Measurements from ENCODE around the gene C16orf86. TPM values are rescaled to one million over a fixed set of nuclear protein-coding genes. Genes with fewer than 3 reads are reported as not detected.

Gene C16orf86
- total RNA-seq, 2 donors from 2014 or later: 1.1 to 1.4 TPM

DNA sequence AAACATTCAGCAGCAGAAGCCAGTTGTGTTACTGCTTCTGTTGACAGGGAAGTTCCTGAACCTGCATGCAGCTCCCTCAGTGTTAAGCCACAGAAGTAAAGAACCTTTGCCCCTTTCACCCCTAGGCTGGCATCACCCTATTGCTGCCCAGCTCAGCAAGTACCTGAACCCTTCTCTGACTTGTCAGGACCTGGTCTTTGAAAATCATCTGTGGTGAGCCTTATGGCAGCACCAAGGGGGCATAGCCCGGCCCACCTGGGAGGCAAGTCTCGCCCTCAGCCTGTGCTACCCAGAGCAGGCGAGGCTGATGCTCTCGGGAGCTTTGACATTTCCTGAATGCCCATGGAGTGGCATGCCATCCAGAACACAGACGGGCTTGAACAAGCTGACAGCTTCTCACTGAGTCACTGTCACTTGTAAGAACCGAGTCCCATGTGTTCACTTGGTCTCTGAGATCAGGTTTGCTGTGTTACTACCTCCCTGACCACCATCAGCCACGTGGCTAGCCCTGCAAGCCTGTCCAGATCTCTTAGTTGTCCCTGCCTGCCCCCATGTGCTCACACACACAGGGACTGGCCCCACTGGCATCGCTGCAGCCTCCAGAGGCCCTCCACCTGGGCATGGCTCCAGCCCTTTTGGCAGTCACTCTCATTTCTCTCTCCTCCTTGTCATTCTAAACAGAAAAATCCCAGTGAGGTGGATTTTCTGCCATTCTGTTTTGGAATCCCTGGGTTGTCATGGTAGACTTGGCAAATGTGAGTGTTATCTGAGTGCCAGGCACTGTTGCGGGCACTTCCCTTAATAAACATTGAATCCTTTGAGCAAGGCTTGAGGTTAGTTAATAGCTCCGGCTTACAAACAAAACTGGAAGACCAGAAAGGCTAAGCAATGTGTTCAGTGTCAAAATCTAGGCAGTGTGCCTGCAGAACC is 24.6 kb upstream of the C16orf86 start:
- H3K4me3 ChIP-seq: no peak overlapping the region
- DNase-seq: no peak
- no peaks in the 10 kb centered on the region for H3K4me1 ChIP-seq
- no peaks in the 10 kb centered on the region for H3K36me3 ChIP-seq
- no peak overlapping the region for H3K9ac ChIP-seq (ENCODE audit: low read depth in 2 of 2, low read length in 2 of 2)
- peaks cover 14% of the 10 kb centered on the region for H3K27me3 ChIP-seq
- TF ChIP-seq, protein P1, sequence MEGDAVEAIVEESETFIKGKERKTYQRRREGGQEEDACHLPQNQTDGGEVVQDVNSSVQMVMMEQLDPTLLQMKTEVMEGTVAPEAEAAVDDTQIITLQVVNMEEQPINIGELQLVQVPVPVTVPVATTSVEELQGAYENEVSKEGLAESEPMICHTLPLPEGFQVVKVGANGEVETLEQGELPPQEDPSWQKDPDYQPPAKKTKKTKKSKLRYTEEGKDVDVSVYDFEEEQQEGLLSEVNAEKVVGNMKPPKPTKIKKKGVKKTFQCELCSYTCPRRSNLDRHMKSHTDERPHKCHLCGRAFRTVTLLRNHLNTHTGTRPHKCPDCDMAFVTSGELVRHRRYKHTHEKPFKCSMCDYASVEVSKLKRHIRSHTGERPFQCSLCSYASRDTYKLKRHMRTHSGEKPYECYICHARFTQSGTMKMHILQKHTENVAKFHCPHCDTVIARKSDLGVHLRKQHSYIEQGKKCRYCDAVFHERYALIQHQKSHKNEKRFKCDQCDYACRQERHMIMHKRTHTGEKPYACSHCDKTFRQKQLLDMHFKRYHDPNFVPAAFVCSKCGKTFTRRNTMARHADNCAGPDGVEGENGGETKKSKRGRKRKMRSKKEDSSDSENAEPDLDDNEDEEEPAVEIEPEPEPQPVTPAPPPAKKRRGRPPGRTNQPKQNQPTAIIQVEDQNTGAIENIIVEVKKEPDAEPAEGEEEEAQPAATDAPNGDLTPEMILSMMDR (IDR thresholded peaks at IDR 0.05): no peak
- H3K9me3 ChIP-seq: no peaks in the 10 kb centered on the region
- intact Hi-C loops (cut with DNase I): no loop called here
- no peak overlapping the region for H3K27ac ChIP-seq

DNA sequence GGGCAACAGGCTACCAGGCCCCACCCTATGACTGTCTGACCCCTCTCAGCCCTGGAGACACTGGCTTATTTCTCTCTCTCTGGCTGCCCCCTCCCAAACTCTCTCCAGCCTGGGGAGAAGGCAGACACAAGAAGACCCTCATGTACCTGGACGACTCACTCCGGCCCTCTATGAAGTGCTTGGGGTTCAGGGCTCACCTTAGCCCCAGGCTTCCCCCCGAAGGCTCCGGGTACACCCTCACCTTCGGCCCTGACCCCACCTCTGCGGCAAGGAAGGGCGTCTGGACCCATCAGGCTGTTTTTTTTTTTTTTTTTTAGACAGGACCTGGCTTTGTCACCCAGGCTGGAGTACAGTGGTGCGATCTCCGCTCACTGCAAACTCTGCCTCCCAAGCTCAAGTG is 22.6 kb upstream of the C16orf86 start:
- intact Hi-C loops (cut with DNase I): no loop called here
- Histone ChIP-seq H3K9ac (ENCODE audit: low read depth in 2 of 2, low read length in 2 of 2) (no peak overlapping the region), H3K36me3 (no peaks in the 10 kb centered on the region), H3K9me3 (no peaks in the 10 kb centered on the region), H3K27ac (no peak overlapping the region), H3K27me3 (peaks cover 30% of the 10 kb centered on the region), H3K4me3 (no peak overlapping the region), H3K4me1 (no peaks in the 10 kb centered on the region)
- no peak for DNase-seq
- TF ChIP-seq, protein P1 (IDR thresholded peaks at IDR 0.05): no peak

- intact Hi-C loops (cut with DNase I): loop anchor here (5.0 kb wide), 1 partner anchor 73 kb away; no protein-coding TSS in a partner anchor
- Histone ChIP-seq H3K9me3 (no peaks in the 10 kb centered on the region), H3K4me3 (peak overlapping the region; percentile 40), H3K36me3 (no peaks in the 10 kb centered on the region), H3K4me1 (no peaks in the 10 kb centered on the region), H3K9ac (ENCODE audit: low read depth in 2 of 2, low read length in 2 of 2) (peak overlapping the region; percentile 26 to 72), H3K27me3 (peaks cover 40% of the 10 kb centered on the region), H3K27ac (no peak overlapping the region)
- no peak for DNase-seq
- TF ChIP-seq, protein P1 (IDR thresholded peaks at IDR 0.05): no peak
Measured at GRCh38 chr16:67645397-67646121, 21.1 kb upstream of the C16orf86 start.

GRCh38 chr16:67647111-67647651 is 19.4 kb upstream of the C16orf86 start:
- no peaks in the 10 kb centered on the region for H3K36me3 ChIP-seq
- H3K9ac ChIP-seq (ENCODE audit: low read depth in 2 of 2, low read length in 2 of 2): no peak overlapping the region
- peaks cover 49% of the 10 kb centered on the region for H3K27me3 ChIP-seq
- no peaks in the 10 kb centered on the region for H3K4me1 ChIP-seq
- intact Hi-C loops (cut with DNase I): loop anchor here (5.0 kb wide), 1 partner anchor 75 kb away; no protein-coding TSS in a partner anchor
- H3K9me3 ChIP-seq: no peaks in the 10 kb centered on the region
- TF ChIP-seq, protein P1 (IDR thresholded peaks at IDR 0.05): no peak
- no peak overlapping the region for H3K27ac ChIP-seq
- H3K4me3 ChIP-seq: no peak overlapping the region
- DNase-seq: no peak

DNA sequence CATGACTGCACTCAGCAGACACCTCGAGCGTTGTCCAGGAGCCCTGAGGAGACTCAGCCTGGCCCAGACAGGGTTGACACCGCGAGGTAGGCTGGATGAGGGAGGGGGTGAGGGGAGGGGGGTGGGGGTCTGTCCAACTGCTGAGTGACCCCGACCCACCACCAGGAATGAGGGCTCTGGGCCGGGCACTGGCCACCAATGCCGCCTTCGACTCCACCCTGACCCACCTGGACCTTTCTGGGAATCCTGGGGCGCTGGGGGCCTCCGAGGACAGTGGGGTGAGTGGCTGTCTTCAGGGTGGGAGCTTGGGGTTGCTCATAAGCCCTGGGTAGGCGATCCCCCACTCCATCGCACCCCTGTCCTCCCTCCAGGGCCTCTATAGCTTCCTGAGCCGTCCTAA is 18.9 kb upstream of the C16orf86 start:
- peaks cover 53% of the 10 kb centered on the region for H3K27me3 ChIP-seq
- no peak overlapping the region for H3K4me3 ChIP-seq
- TF ChIP-seq, protein P1 (IDR thresholded peaks at IDR 0.05): no peak
- H3K36me3 ChIP-seq: no peaks in the 10 kb centered on the region
- no peak overlapping the region for H3K9ac ChIP-seq (ENCODE audit: low read depth in 2 of 2, low read length in 2 of 2)
- H3K27ac ChIP-seq: no peak overlapping the region
- no peak for DNase-seq
- intact Hi-C loops (cut with DNase I): loop anchor here (5.0 kb wide), 1 partner anchor 75 kb away; no protein-coding TSS in a partner anchor
- no peaks in the 10 kb centered on the region for H3K9me3 ChIP-seq
- H3K4me1 ChIP-seq: no peaks in the 10 kb centered on the region

All from colonic mucosa (tissue), 4 donors.